ENCODE results near the gene PRDM5.

PRDM5 gene

GRCh38 chr4:120821029-120821428 lies 101.5 kb downstream of the PRDM5 start:
- DNase-seq (ENCODE audit: low spot score), result no peak

- DNase-seq (ENCODE audit: low spot score), result no peak
Observed at GRCh38 chr4:120819805-120820437, 102.6 kb downstream of the PRDM5 start.

- no peak for DNase-seq (ENCODE audit: low spot score)
Observed at GRCh38 chr4:120816296-120816965, 106.1 kb downstream of the PRDM5 start.

GRCh38 chr4:120815361-120815760 lies 107.2 kb downstream of the PRDM5 start:
- DNase-seq (ENCODE audit: low spot score), result no peak

GRCh38 chr4:120814886-120815285 lies 107.6 kb downstream of the PRDM5 start:
- DNase-seq (ENCODE audit: low spot score), result no peak

GRCh38 chr4:120812216-120812615 lies 110.3 kb downstream of the PRDM5 start:
- no peak for DNase-seq (ENCODE audit: low spot score)

- DNase-seq (ENCODE audit: low spot score), result no peak
Observed at GRCh38 chr4:120809518-120809917, 113.0 kb downstream of the PRDM5 start.

- DNase-seq (ENCODE audit: low spot score), result no peak
Observed at GRCh38 chr4:120808475-120809141, 113.9 kb downstream of the PRDM5 start.

GRCh38 chr4:120801137-120801758 lies 121.3 kb downstream of the PRDM5 start:
- DNase-seq (ENCODE audit: low spot score), result peak; percentile 86

GRCh38 chr4:120798570-120798969 lies 124.0 kb downstream of the PRDM5 start:
- peak; percentile 44 for DNase-seq (ENCODE audit: low spot score)

GRCh38 chr4:120796271-120796670 lies 126.3 kb downstream of the PRDM5 start:
- no peak for DNase-seq (ENCODE audit: low spot score)

GRCh38 chr4:120785202-120785601 lies 137.3 kb downstream of the PRDM5 start:
- DNase-seq (ENCODE audit: low spot score), result no peak

- no peak for DNase-seq (ENCODE audit: low spot score)
Observed at GRCh38 chr4:120777459-120777858, 145.1 kb downstream of the PRDM5 start.

- no peak for DNase-seq (ENCODE audit: low spot score)
Observed at GRCh38 chr4:120775431-120775830, 147.1 kb downstream of the PRDM5 start.

- DNase-seq (ENCODE audit: low spot score), result no peak
Observed at GRCh38 chr4:120773641-120774040, 148.9 kb downstream of the PRDM5 start.

GRCh38 chr4:120771907-120772306 lies 150.6 kb downstream of the PRDM5 start:
- no peak for DNase-seq (ENCODE audit: low spot score)

GRCh38 chr4:120770897-120771296 lies 151.6 kb downstream of the PRDM5 start:
- no peak for DNase-seq (ENCODE audit: low spot score)

- DNase-seq (ENCODE audit: low spot score), result no peak
Observed at GRCh38 chr4:120769227-120769626, 153.3 kb downstream of the PRDM5 start.

- DNase-seq (ENCODE audit: low spot score), result no peak
Observed at GRCh38 chr4:120765260-120765680, 157.3 kb downstream of the PRDM5 start.

- DNase-seq (ENCODE audit: low spot score), result no peak
Observed at GRCh38 chr4:120763650-120764049, 158.9 kb downstream of the PRDM5 start.

GRCh38 chr4:120761070-120761469 lies 161.5 kb downstream of the PRDM5 start:
- DNase-seq (ENCODE audit: low spot score), result no peak

GRCh38 chr4:120760047-120760446 lies 162.5 kb downstream of the PRDM5 start:
- no peak for DNase-seq (ENCODE audit: low spot score)
